Glutamatergic neuron (in vitro differentiated cells): ENCODE measurements around the gene PRKAG3. TPM values are rescaled to one million over a fixed set of nuclear protein-coding genes. Genes with fewer than 3 reads are reported as not detected.

Experiments
- DNase-seq: peaks from one replicate; pipeline ENCODE4 v3.0.0; 2022
- H3K27ac Mint-ChIP-seq: one replicate; pipeline ENCODE4 v1.8.0; 2020; ENCODE audit warnings: mild to moderate bottlenecking, mixed read lengths, inconsistent platforms; ENCODE audit not compliant: unreplicated experiment
- H3K27me3 Mint-ChIP-seq: one replicate; pipeline ENCODE4 v1.8.0; 2020; ENCODE audit warnings: mild to moderate bottlenecking, moderate library complexity, mixed read lengths, inconsistent platforms; ENCODE audit not compliant: unreplicated experiment
- H3K36me3 Mint-ChIP-seq: one replicate; pipeline ENCODE4 v1.8.0; 2020; ENCODE audit warnings: mild to moderate bottlenecking, mixed read lengths, inconsistent platforms; ENCODE audit not compliant: unreplicated experiment
- H3K4me1 Mint-ChIP-seq: one replicate; pipeline ENCODE4 v1.8.0; 2020; ENCODE audit warnings: mild to moderate bottlenecking, low read depth, mixed read lengths, inconsistent platforms; ENCODE audit not compliant: unreplicated experiment
- H3K4me3 Mint-ChIP-seq: one replicate; pipeline ENCODE4 v1.8.0; 2020; ENCODE audit warnings: mild to moderate bottlenecking, mixed read lengths, inconsistent platforms; ENCODE audit not compliant: unreplicated experiment
- H3K9me3 Mint-ChIP-seq: one replicate; pipeline ENCODE4 v1.8.0; 2020; ENCODE audit warnings: mild to moderate bottlenecking, moderate library complexity, mixed read lengths, inconsistent platforms; ENCODE audit not compliant: unreplicated experiment
- total RNA-seq: library from RNA; stranded (reverse); fragmentation: NEBNext Ultra II Directional; extraction: Animal tissue kit (Norgen Biotek cat#: 25700); gene quantifications from one replicate; pipeline ENCODE4 v1.2.1, GENCODE V29; 2021; ENCODE audit not compliant: unreplicated experiment
- TF ChIP-seq, protein P1 (sequence below): fragments of 200-600 bp; sonication (generic); IDR thresholded peaks from one replicate; pipeline ENCODE4 v1.5.0; 2021; ENCODE audit not compliant: partially characterized antibody, unreplicated experiment

The PRKAG3 gene
- total RNA-seq, 1 donor from 2014 or later, result not detected

DNA sequence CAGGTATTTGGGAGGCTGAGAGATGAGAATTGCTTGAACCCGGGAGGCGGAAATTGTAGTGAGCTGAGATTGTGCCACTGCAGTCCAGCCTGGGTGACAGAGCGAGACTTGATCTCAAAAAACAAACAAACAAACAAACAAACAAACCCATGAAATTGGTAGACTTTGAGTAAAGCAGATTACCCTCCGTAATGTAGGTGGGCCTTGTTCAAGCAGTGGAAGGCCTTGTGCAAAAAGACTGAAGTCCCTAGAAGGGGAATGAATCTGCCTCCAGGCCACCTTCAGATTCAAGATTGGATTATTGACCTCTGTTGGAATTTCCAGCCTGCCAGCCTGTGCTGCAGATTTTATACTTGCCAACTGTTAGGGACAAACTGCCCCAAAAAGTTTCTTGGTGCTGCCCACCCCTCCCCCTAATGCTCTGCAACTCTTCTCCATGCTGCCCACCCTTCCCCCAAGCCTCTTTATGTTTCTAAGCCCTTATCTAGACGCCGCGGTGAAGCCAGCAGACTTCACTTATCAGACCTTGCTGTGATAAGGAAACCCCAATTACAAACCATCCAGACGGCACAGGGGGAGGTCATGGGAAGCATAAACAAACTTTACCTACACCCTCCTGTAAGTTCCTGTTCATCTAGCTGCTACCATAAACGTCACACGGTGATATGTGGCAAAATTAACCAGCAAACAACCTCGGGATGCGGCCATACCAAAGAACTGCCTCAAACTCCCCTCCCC is 32.7 kb downstream of the PRKAG3 start:
- TF ChIP-seq, protein P1, sequence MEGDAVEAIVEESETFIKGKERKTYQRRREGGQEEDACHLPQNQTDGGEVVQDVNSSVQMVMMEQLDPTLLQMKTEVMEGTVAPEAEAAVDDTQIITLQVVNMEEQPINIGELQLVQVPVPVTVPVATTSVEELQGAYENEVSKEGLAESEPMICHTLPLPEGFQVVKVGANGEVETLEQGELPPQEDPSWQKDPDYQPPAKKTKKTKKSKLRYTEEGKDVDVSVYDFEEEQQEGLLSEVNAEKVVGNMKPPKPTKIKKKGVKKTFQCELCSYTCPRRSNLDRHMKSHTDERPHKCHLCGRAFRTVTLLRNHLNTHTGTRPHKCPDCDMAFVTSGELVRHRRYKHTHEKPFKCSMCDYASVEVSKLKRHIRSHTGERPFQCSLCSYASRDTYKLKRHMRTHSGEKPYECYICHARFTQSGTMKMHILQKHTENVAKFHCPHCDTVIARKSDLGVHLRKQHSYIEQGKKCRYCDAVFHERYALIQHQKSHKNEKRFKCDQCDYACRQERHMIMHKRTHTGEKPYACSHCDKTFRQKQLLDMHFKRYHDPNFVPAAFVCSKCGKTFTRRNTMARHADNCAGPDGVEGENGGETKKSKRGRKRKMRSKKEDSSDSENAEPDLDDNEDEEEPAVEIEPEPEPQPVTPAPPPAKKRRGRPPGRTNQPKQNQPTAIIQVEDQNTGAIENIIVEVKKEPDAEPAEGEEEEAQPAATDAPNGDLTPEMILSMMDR, result no peak

DNA sequence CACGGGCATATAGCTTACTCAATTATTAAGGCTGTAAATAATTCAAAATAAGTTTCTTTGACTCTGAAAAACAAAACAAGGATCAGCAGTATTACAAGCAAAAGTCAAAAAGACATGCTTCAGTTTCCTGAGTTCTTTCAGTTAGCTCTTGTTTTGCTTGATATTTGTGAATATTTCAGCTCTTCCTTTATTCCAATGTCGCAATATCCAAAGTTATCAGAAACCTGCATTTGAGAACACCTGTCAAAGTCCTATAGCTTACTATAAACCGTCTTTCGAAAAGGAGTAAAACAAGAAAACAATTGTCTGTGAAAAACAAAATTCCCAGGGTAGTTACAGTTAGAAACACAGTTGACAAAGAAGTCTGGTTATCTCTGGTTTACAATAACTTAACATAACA is 34.9 kb downstream of the PRKAG3 start:
- TF ChIP-seq, protein P1, result no peak
- H3K27ac Mint-ChIP-seq, result no peak overlapping the region
- DNase-seq, result no peak
- no peaks in the 10 kb centered on the region for H3K4me1 Mint-ChIP-seq
- H3K4me3 Mint-ChIP-seq, result no peak overlapping the region
- peaks cover 1% of the 10 kb centered on the region for H3K9me3 Mint-ChIP-seq
- H3K27me3 Mint-ChIP-seq, result peaks cover 2% of the 10 kb centered on the region
- H3K36me3 Mint-ChIP-seq, result no peaks in the 10 kb centered on the region

More for the DNA sequence above, 32.7 kb downstream of the PRKAG3 start:
- Mint-ChIP-seq H3K9me3 (peaks cover 1% of the 10 kb centered on the region), H3K4me3 (no peak overlapping the region), H3K27me3 (peaks cover 2% of the 10 kb centered on the region), H3K27ac (no peak overlapping the region), H3K36me3 (no peaks in the 10 kb centered on the region), H3K4me1 (no peaks in the 10 kb centered on the region)
- no peak for DNase-seq

DNA sequence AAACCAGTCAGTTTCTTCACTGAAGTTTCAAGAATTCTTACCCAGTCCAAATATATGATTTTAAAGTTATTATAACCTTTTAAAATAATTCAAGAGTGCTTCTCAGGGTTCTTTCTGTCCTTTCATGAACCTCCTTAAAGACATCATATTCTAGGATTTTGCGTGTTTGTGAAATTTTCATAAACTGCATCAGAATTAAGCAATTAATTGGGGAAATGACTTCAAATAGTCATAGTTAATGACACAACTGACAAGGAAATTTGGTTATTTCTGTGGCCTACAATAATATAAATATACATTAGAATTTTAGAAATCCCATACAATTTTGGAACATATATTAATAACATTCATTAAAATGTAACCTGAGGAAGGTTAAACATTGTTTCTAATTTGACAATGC is 39.2 kb downstream of the PRKAG3 start:
- no peak overlapping the region for H3K4me3 Mint-ChIP-seq
- no peaks in the 10 kb centered on the region for H3K36me3 Mint-ChIP-seq
- no peak overlapping the region for H3K27ac Mint-ChIP-seq
- peaks cover 2% of the 10 kb centered on the region for H3K27me3 Mint-ChIP-seq
- DNase-seq, result no peak
- TF ChIP-seq, protein P1, result no peak
- H3K4me1 Mint-ChIP-seq, result no peaks in the 10 kb centered on the region
- no peaks in the 10 kb centered on the region for H3K9me3 Mint-ChIP-seq

DNA sequence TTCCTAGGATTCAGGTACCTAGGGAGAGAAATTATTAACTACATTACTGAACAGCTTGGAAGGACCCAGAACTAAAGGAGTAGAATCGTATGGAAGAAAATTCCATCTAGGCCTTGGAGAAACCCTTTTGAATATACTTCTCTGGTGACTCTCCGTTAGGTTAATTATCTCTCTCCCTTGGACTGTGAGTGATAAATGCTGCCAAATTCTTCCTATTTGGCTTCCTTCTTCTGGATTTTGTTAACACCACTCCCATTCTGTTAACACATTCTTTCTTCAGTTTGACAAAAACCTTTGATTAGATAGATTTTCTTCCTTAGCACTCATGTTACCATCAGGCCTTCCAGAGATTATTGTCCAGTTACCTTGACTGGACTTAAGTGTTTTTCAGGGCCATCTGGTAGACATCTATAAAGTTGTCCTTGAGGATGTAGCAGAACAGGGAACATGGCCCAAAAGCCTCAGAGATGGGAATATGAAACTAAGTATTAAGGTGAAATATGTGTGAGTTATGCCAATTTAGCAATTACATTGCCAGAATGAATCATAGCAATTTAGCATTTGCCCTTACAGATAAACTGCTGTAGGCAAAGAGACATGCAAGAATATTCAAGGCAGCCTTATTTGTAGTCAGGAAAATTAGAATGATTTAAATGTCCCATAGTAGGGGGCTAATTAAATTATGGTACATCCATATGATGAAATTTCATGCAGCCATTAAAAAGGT is 42.9 kb downstream of the PRKAG3 start:
- H3K4me1 Mint-ChIP-seq, result no peaks in the 10 kb centered on the region
- no peak overlapping the region for H3K4me3 Mint-ChIP-seq
- H3K36me3 Mint-ChIP-seq, result no peaks in the 10 kb centered on the region
- no peaks in the 10 kb centered on the region for H3K9me3 Mint-ChIP-seq
- no peak overlapping the region for H3K27ac Mint-ChIP-seq
- no peaks in the 10 kb centered on the region for H3K27me3 Mint-ChIP-seq
- TF ChIP-seq, protein P1, result no peak
- DNase-seq, result no peak

DNA sequence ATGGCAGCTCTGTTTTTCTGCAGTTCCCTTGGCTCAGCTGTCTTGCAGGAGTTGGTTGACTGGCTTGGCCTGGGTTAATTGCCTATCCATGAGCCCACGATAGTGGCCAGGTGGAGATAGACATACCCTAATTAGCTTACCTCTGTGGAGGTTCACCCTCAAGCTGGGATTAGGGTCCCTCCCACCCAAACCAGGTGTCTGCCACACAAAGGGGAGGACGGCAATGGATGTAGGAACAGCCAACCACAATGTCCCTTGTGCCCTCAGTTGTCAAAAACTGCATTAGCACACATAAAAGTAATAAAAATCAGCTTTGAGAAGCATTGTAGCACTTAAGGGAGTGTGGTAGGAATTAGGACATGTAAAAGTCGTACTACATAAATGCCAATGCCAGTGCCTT is 45.5 kb downstream of the PRKAG3 start:
- Mint-ChIP-seq H3K9me3 (no peaks in the 10 kb centered on the region), H3K4me3 (no peak overlapping the region), H3K27ac (no peak overlapping the region), H3K4me1 (no peaks in the 10 kb centered on the region), H3K27me3 (peaks cover 7% of the 10 kb centered on the region), H3K36me3 (peaks cover 4% of the 10 kb centered on the region)
- DNase-seq, result no peak
- TF ChIP-seq, protein P1, result no peak
